HG02798 (cell line): ENCODE measurements around the gene FAHD2A.
"Not testable (repeated sequence)": the region's sequence is repeated elsewhere in the genome, so short reads cannot be mapped to it uniquely, and the experiment has no call there.

ENCODE experiments used
- ATAC-seq: cut with Tn5 transposase; IDR thresholded peaks from one replicate; pipeline ENCODE4 v1.9.1; 2021; ENCODE audit warnings: mild to moderate bottlenecking; ENCODE audit not compliant: unreplicated experiment, poor library complexity

Gene FAHD2A

DNA sequence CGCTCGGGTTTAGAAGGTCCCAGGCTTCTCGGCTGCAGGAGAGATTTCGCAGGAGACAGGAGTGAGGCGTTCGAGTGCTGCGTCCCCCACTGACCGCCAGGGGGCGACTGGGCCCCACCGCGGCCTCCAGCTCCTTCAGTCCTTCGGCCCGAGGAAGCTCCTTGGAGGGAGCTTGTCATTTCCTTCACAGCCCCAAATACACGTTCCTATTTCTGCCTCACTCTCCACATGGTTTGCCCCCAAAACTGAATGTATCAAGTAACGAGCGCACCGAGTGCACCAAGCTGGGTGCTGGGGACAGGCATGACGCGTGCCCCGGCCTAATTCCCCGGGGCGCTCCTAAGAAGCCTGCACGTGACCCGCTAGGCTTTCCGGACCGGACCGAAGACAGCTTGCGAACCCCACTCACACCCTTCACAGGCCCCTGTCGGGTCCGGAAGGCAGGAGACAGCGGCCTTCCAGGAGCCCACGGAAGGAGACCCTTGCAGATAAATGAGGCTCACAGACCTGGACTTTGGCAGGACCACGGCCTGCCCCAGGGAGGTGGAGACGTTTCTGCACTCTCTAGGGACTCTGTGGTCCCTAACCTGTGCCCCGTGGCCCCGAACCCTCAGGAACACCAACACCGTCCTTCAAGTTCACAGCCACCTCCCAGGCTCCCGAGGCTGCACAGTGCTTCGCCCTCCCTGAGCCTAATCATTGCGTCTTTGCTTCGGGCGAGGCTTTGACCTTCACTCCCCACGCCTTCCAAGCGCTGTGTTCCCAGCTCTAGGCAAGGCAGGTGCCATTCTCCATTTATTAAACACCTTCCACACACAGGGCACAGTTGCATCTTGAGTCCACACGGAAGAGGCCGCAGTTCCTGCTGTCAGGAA, 13.0 kb upstream of the FAHD2A start:
- ATAC-seq, result peak; percentile 70

- ATAC-seq, result no peak
Observed at GRCh38 chr2:95390272-95390880, 12.1 kb upstream of the FAHD2A start.

DNA sequence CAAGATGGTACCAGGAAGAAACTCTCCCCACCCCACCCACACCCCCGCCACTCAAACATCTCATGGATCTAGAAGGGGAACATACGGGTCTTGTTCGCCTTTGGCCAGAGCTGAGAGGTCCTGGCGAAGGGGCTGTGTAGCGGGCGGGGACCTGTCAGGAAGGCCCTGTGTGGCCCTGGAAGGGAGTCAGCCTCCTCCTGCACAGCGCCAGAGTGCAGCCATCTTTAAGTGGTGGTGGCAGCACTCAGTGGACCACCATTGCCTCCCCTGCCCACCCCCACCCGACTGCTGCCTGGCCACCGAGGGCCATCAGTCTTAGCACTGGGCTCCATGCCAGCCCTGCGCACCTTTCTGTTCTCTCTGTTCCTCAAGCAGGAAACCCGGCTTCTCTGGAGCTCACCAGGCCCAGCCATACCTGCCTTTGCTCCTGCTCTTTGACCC, 11.6 kb upstream of the FAHD2A start:
- ATAC-seq, result no peak

GRCh38 chr2:95391641-95392310, 10.7 kb upstream of the FAHD2A start:
- no peak for ATAC-seq

- ATAC-seq, result no peak
Observed at GRCh38 chr2:95392320-95392719, 10.2 kb upstream of the FAHD2A start.

- no peak for ATAC-seq
Observed at GRCh38 chr2:95392730-95393455, 9.6 kb upstream of the FAHD2A start.

- ATAC-seq, result no peak
Observed at GRCh38 chr2:95393901-95394300, 8.6 kb upstream of the FAHD2A start.

- no peak for ATAC-seq
Observed at GRCh38 chr2:95399061-95399460, 3.4 kb upstream of the FAHD2A start.

DNA sequence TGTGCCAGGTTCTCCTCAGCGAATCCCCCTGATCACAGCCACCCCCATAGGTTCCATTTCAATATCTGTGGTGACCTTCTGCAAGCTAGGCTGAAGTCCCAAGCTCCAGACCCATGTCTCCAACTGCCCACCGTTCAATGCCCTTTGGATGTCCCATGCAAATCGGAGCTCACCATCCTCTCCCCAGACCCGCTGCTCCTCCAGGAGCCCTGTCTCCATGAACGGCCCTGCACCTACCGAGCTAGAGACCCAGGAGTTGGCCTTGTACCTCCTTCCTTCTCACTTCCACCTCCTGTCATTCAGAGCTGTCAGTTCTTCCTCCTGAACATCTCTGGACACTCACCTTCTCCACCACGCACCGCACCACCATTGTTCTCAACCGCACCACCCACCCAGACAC, 1.0 kb upstream of the FAHD2A start:
- no peak for ATAC-seq

DNA sequence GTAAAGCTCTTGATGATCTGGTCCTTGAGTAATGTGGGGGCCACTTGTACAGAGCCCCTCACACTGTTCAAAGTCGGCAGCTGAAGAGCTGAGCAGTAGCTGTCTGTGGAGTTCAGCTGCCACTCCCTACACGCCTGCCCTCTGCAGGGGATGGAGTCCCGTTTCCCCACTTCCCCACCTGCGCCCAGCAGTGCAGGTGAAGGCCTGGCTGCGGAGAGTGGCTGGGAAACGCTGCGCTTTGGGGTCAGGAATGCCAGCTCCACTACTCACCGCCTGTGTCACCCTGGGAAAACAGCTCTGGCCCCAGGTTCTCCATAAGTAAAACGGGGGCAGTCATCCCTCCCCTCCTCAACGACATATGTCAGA, 521 bp upstream of the FAHD2A start:
- peak; percentile 8 for ATAC-seq

DNA sequence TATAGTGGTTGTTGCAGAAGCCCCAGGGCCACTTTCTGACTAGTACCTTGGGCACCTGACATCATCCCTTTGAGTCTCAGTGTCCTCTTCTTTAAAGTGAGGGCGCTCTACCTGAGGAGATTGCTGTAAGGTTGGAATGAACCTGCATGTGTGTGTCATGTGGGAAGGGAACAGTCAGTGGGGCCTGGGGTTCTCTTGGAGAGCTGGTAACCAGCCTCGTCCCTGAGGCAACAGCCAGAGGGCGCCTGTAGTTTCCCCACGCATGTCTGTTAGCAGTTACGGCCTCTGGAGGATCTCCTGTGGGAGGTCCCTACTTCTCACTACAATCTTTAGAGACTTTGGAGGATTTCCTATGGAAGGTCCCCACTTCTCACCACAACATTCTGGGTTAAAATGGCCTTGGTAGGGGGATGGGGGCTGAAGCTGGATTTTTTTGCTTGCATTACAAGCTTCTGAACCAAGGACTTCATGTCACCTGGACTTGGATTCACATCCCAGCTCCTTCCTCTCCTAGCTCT, 755 bp downstream of the FAHD2A start:
- ATAC-seq, result peak; percentile 27

GRCh38 chr2:95403824-95404223, 1.3 kb downstream of the FAHD2A start:
- not testable (repeated sequence) for ATAC-seq

DNA sequence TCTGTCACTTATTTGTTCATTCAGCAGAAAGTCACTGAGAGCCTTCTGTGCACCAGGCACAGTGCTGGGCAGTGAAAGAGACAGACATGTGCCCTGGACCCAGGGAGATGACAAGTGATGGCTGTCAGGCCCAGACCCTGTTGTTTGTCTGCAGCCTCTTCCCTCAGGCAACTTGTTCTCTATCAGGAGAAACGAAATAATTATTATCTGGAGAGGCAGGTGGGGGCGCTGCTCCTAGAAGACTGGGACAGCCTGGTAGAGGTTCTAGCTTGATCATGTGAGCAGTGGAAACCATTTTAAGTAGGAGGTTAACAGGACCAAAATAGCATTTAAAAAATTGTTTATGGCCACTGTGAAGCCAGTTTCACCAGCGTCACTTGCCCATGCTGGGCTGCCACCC, 2.2 kb downstream of the FAHD2A start:
- not testable (repeated sequence) for ATAC-seq

DNA sequence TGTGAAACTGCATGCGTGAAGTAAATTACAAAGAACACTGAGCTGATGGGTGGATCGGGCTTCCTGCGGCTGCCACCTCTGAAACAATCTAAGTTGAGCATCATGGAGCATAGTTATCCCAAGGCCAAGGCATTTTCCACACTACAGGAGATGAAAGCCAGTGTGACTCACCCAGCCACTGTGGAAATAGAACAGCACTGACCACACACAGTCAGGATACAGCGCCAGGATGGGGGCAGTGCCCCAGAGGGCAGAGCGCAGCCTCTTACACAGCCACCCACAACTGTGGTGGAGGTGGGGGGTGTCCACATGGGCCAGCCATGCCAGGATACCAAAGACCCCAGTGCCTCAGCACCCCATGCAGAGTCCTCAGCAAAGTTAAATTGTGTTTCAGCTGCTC, 8.7 kb downstream of the FAHD2A start:
- not testable (repeated sequence) for ATAC-seq

GRCh38 chr2:95414015-95414594, 11.6 kb downstream of the FAHD2A start:
- ATAC-seq, result peak; percentile 88

DNA sequence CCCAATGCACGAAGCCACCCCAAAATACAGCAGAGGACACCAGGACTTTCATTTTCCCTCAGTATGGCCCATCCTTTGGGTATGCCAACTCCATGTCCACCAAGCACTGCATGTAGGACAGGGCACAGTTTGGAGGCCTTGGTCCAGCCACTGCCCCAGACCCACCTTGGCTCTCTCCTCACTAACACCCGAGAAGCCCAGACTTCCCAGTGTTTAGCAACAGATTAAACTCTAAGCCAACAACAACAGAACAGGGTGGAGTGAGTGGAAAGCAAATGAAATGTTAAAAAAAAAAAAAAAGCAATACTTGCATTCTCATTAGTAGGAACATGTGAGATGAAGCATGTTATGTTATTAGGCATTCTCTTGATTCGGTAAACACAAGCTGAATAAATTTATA, 12.6 kb downstream of the FAHD2A start:
- ATAC-seq, result not testable (repeated sequence)

DNA sequence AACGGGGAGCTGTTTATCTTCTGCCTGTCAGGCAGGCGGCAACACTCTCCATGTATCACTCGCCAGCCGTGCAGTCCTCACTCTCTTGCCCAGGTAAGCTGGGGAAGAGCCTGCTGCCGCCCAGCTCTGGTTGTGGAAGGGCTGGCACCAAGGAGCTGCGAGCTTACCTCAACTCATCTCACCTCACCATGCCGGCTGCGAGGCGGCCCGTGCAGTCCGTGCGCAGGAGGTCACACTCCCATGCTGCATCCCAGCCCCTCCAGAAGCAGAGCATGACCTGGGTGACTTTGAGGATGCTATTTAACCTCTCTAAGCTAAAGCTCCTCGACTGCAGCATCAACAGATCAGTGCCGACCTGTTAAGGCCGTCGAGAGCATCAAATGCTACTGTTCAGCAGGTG, 13.1 kb downstream of the FAHD2A start:
- not testable (repeated sequence) for ATAC-seq

DNA sequence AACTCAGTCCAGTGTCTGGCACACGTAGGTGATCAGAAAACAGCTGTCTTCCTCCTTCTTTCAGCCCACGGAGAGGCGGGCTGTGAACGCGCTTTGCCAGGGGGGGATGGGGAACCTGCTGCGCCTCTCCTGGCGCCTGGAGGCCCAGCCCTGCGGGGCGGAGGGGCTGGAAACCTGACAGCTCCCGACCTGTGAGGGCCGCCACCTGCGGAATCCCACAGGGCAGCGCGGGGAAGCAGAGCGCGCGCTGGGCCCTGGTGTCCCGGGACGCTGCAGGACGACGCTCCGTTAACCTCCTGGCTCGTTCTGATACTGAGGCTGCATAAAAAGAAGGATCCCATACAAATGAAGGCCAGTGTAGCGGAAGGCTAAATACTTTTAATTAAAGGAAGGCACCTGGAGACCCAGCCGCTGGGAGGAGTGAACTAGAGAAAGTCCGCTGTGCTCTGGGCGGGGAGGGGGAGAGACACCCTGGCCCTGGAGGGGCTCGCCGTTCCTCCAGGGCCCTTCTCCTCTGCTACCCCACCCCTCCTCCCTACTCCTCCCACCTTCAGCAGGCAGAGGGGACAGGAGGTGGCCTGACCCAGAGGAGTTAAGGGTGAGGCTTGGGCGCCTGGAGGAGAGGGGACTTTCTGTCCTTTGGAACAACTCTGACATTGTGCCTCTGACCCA, 24.8 kb downstream of the FAHD2A start:
- ATAC-seq, result not testable (repeated sequence)

GRCh38 chr2:95429748-95430467, 27.4 kb downstream of the FAHD2A start:
- ATAC-seq, result not testable (repeated sequence)
